GM12878 (cell line): ENCODE data around the gene IL17RC. TPM values are rescaled to one million over a fixed set of nuclear protein-coding genes. Genes with fewer than 3 reads are reported as not detected.

Experiments
- ATAC-seq: fragments of 200-7000 bp; cut with Tn5 transposase; 3 replicates; pipeline ENCODE4 v1.9.1; 2020; ENCODE audit warnings: mild to moderate bottlenecking, moderate library complexity
- BruUV-seq: library from RNA; stranded (reverse); fragments of 400-500 nt; replicated peaks from 2 replicates; lab custom pipeline; 2021; lab: Mats Ljungman, UMichigan
- CTCF ChIA-PET: fragments of 300-600 bp; sonication (Branson Sonifier 250); formaldehyde crosslinking; extraction: SDS; loops from one replicate; lab custom pipeline; 2021; ENCODE audit warnings: inconsistent platforms; lab: Yijun Ruan, JAX
- POLR2A ChIA-PET: fragments of 350-600 bp; formaldehyde crosslinking; extraction: SDS; loops from one replicate; lab custom pipeline; 2021; ENCODE audit warnings: inconsistent platforms; lab: Charles Lee
- RAD21 ChIA-PET: fragments of 300-600 bp; sonication (Branson Sonifier 250); formaldehyde crosslinking; loops from one replicate; lab custom pipeline; 2023; ENCODE audit warnings: antibody characterized with exemption; ENCODE audit not compliant: unreplicated experiment; lab: Charles Lee
- SMC1A ChIA-PET: fragments of 300-600 bp; sonication (Branson Sonifier 250); formaldehyde crosslinking; loops from one replicate; lab custom pipeline; 2023; ENCODE audit not compliant: unreplicated experiment, uncharacterized antibody; lab: Charles Lee
- DNase-seq: peaks from one replicate; pipeline ENCODE4 v3.0.0-alpha.2; 2011; ENCODE audit warnings: low read depth, low spot score
- FAIRE-seq: peaks from 3 replicates; lab custom pipeline; 2011; peaks lifted over from hg19 to GRCh38; lab: Jason Lieb, UNC
- H2AFZ ChIP-seq: 2 replicates; pipeline ENCODE4 v1.6.0; 2011; ENCODE audit warnings: low read depth, low read length, control low read depth; ENCODE audit not compliant: control insufficient read depth
- H3K27ac ChIP-seq: 2 replicates; pipeline ENCODE4 v1.5.1; 2011; ENCODE audit warnings: control low read depth; ENCODE audit not compliant: control insufficient read depth, insufficient read depth
- H3K27me3 ChIP-seq, 2 experiments: replicated peaks in 1 of 2; 2 replicates each; pipeline versions ENCODE4 v1.6.0 to v1.6.1; 2011; ENCODE audit warnings: low read length in 1 of 2; ENCODE audit not compliant: control insufficient read depth in 2 of 2, insufficient read depth in 2 of 2
- H3K36me3 ChIP-seq, 2 experiments: 2 replicates each; pipeline ENCODE4 v1.5.1; 2011; ENCODE audit warnings: low read length in 1 of 2; ENCODE audit not compliant: control insufficient read depth in 2 of 2, insufficient read depth in 2 of 2
- H3K4me1 ChIP-seq: 2 replicates; pipeline ENCODE4 v1.6.1; 2011; ENCODE audit warnings: mild to moderate bottlenecking, low read length, moderate library complexity, mixed read lengths; ENCODE audit not compliant: control insufficient read depth, insufficient read depth
- H3K4me2 ChIP-seq: 2 replicates; pipeline ENCODE4 v1.6.0; 2011; ENCODE audit warnings: control low read depth; ENCODE audit not compliant: control insufficient read depth, insufficient read depth
- H3K4me3 ChIP-seq: fragments of 200-600 bp; sonication (generic); 2 replicates; pipeline ENCODE4 v1.5.1; 2016
- H3K79me2 ChIP-seq: 2 replicates; pipeline ENCODE4 v1.6.0; 2011; ENCODE audit warnings: low read length; ENCODE audit not compliant: control insufficient read depth, insufficient read depth
- H3K9ac ChIP-seq: 2 replicates; pipeline ENCODE4 v1.8.0; 2011; ENCODE audit warnings: low read length, control low read depth, mixed read lengths; ENCODE audit not compliant: control insufficient read depth, insufficient read depth
- H3K9me3 ChIP-seq: replicated peaks from 3 replicates; pipeline ENCODE4 v1.5.1; 2011; ENCODE audit warnings: mild to moderate bottlenecking, low read length; ENCODE audit not compliant: control insufficient read depth, insufficient read depth
- H4K20me1 ChIP-seq: 2 replicates; pipeline ENCODE4 v1.6.0; 2011; ENCODE audit not compliant: control insufficient read depth, insufficient read depth
- CREM ChIP-seq: IDR thresholded peaks from 2 replicates; pipeline ENCODE4 v1.6.1; 2014; ENCODE audit warnings: antibody characterized with exemption, low read depth
- FOXK2 ChIP-seq: fragments of 450-650 bp; IDR thresholded peaks from 2 replicates; pipeline ENCODE4 v1.6.1; 2017; ENCODE audit warnings: mild to moderate bottlenecking, moderate library complexity
- HCFC1 ChIP-seq: fragments of 150-350 bp; IDR thresholded peaks from 2 replicates; pipeline ENCODE4 v1.6.1; 2014; ENCODE audit warnings: low read length
- HDAC6 ChIP-seq: fragments of 200-600 bp; sonication (generic); IDR thresholded peaks from one replicate; pipeline ENCODE4 v1.8.0; 2017; ENCODE audit warnings: antibody characterized with exemption; ENCODE audit not compliant: unreplicated experiment
- KDM1A ChIP-seq: fragments of 200-600 bp; sonication (generic); IDR thresholded peaks from 2 replicates; pipeline ENCODE4 v1.6.1; 2016; ENCODE audit warnings: borderline replicate concordance
- MXI1 ChIP-seq: fragments of 150-350 bp; IDR thresholded peaks from 2 replicates; pipeline ENCODE4 v1.6.1; 2011; ENCODE audit warnings: low read depth, mild to moderate bottlenecking, inconsistent platforms, low read length, improper control_type of control experiment
- NKRF ChIP-seq: fragments of 450-650 bp; conservative IDR thresholded peaks from 2 replicates; pipeline ENCODE4 v1.6.1; 2017; ENCODE audit warnings: mild to moderate bottlenecking, moderate library complexity
- NR2F1 ChIP-seq: fragments of 450-650 bp; conservative IDR thresholded peaks from 2 replicates; pipeline ENCODE4 v1.6.1; 2017; ENCODE audit warnings: mild to moderate bottlenecking
- PAX8 ChIP-seq: fragments of 450-650 bp; IDR thresholded peaks from 2 replicates; pipeline ENCODE4 v1.6.1; 2017; ENCODE audit warnings: mild to moderate bottlenecking, moderate library complexity
- PML ChIP-seq: IDR thresholded peaks from 2 replicates; pipeline ENCODE4 v1.6.1; 2012; ENCODE audit warnings: low read length, inconsistent platforms
- POLR2AphosphoS2 ChIP-seq: IDR thresholded peaks from 2 replicates; pipeline ENCODE4 v1.6.1; 2011; ENCODE audit warnings: low read depth, mild to moderate bottlenecking, low read length, improper control_type of control experiment, moderate library complexity
- REST ChIP-seq: IDR thresholded peaks from 2 replicates; pipeline ENCODE4 v1.6.1; 2012; ENCODE audit warnings: mild to moderate bottlenecking, low read depth, low read length
- SMC3 ChIP-seq: IDR thresholded peaks from 2 replicates; pipeline ENCODE4 v1.6.1; 2011; ENCODE audit warnings: low read length, improper control_type of control experiment, borderline replicate concordance
- SUZ12 ChIP-seq: fragments of 200-600 bp; sonication (generic); IDR thresholded peaks from one replicate; pipeline ENCODE4 v1.6.1; 2018; ENCODE audit warnings: antibody characterized with exemption, mild to moderate bottlenecking; ENCODE audit not compliant: unreplicated experiment
- TARDBP ChIP-seq: IDR thresholded peaks from 2 replicates; pipeline ENCODE4 v1.6.1; 2016; ENCODE audit warnings: borderline replicate concordance
- ZNF207 ChIP-seq: fragments of 450-650 bp; IDR thresholded peaks from 2 replicates; pipeline ENCODE4 v1.6.1; 2014; ENCODE audit warnings: antibody characterized with exemption, mild to moderate bottlenecking, borderline replicate concordance
- ZNF274 ChIP-seq: IDR thresholded peaks from one replicate; pipeline ENCODE4 v1.8.0; 2011; ENCODE audit not compliant: insufficient read length, insufficient read depth
- ZSCAN29 ChIP-seq: fragments of 450-650 bp; IDR thresholded peaks from 2 replicates; pipeline ENCODE4 v1.6.1; 2017; ENCODE audit warnings: mild to moderate bottlenecking, moderate library complexity
- in situ Hi-C: fragments of 300-500 bp; cut with MboI; formaldehyde crosslinking; loops from 9 replicates; pipeline ENCODE4 v1.14.3; 2018; ENCODE audit warnings: mixed read lengths
- intact Hi-C: fragments of 100-400 bp; cut with micrococcal nuclease; formaldehyde crosslinking; loops from one replicate; pipeline ENCODE4 v1.14.2; 2022; ENCODE audit not compliant: unreplicated experiment
- polyA plus RNA-seq, 11 experiments: library from polyadenylated mRNA; depleted of rRNA in 4 of 11; unstranded in 6 of 11; stranded (reverse) in 5 of 11; fragments of >200 nt; fragmentation: Nextera tagmentation in 4 of 11; fragmentation: Illumina TruSeq in 1 of 11; extraction: Ambion mirVana in 4 of 11; extraction: Trizol in 1 of 11; gene quantifications; 1 replicate in 1 of 11; 2 replicates in 10 of 11; pipeline versions ENCODE4 v1.2.1 to v1.2.3, GENCODE V29; 2011 to 2016; ENCODE audit warnings: inconsistent platforms in 2 of 11, missing spikeins in 2 of 11, low read depth in 1 of 11
- total RNA-seq, 4 experiments: library from RNA; depleted of rRNA in 3 of 4; stranded (reverse); fragments of >200 nt in 3 of 4; fragmentation: Illumina TruSeq in 1 of 4; extraction: Trizol in 1 of 4; gene quantifications; 2 replicates each; pipeline versions ENCODE4 v1.2.1 to v1.2.3, GENCODE V29; 2013 to 2021
- TF ChIP-seq, protein P1 (sequence below): fragments of 450-650 bp; IDR thresholded peaks from 2 replicates; pipeline ENCODE4 v1.6.1; 2014; ENCODE audit warnings: mild to moderate bottlenecking
- TF ChIP-seq, protein P2 (sequence below): IDR thresholded peaks from 2 replicates; pipeline ENCODE4 v1.6.1; 2011; ENCODE audit warnings: low read depth, mild to moderate bottlenecking, low read length, moderate library complexity, borderline replicate concordance; ENCODE audit errors: extremely low read depth

The IL17RC gene
- total and polyA plus RNA-seq, 10 of the 15 experiments (the other 5 are each of a cell fraction or from before 2014, with no cell fraction given): 0.07 to 4.4 (median 0.34) TPM; not detected in 3

DNA sequence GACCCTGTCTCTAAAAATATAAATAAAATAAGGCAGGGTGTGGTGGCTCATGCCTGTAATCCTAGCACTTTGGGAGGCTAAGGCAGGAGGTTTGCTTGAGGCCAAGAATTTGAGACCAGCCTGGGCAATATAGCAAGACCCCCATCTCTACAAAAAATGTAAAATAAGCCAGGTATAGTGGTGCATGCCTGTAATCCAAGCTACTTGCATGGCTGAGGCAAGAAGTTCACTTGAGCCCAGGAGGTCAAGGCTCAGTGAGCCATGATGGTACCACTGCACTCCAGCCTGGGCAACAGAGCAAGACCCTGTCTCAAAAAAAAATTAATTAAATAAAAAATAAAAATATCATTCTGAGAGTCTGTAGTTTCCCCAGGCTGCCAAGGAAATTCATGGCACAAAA lies 30.6 kb upstream of the IL17RC start:
- Histone ChIP-seq H3K4me3 (no peak overlapping the region), H3K9ac (no peak overlapping the region), H3K27me3 (no peaks in the 10 kb centered on the region), H3K9me3 (no peaks in the 10 kb centered on the region), H3K27ac (no peak overlapping the region), H3K4me2 (no peak overlapping the region), H4K20me1 (no peaks in the 10 kb centered on the region), H2AFZ (no peak overlapping the region), H3K4me1 (no peaks in the 10 kb centered on the region), H3K36me3 (no peaks in the 10 kb centered on the region), H3K79me2 (peaks cover 12% of the 10 kb centered on the region)
- ChIA-PET CTCF (no interaction called here), POLR2A (no interaction called here), RAD21 (no interaction called here), SMC1A (no interaction called here)
- no peak for TF ChIP-seq FOXK2
- TF ChIP-seq REST: no peak
- no peak for TF ChIP-seq TARDBP
- TF ChIP-seq ZNF207: no peak
- TF ChIP-seq KDM1A: no peak
- no peak for TF ChIP-seq HDAC6
- no peak for TF ChIP-seq ZSCAN29
- no peak for TF ChIP-seq MXI1
- TF ChIP-seq CREM: no peak
- TF ChIP-seq PML: no peak
- no peak for TF ChIP-seq SMC3
- no peak for TF ChIP-seq NKRF
- TF ChIP-seq, protein P1, sequence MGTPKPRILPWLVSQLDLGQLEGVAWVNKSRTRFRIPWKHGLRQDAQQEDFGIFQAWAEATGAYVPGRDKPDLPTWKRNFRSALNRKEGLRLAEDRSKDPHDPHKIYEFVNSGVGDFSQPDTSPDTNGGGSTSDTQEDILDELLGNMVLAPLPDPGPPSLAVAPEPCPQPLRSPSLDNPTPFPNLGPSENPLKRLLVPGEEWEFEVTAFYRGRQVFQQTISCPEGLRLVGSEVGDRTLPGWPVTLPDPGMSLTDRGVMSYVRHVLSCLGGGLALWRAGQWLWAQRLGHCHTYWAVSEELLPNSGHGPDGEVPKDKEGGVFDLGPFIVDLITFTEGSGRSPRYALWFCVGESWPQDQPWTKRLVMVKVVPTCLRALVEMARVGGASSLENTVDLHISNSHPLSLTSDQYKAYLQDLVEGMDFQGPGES: no peak
- TF ChIP-seq HCFC1: no peak
- TF ChIP-seq ZNF274: no peak
- TF ChIP-seq POLR2AphosphoS2: no peak
- no peak for TF ChIP-seq PAX8
- TF ChIP-seq NR2F1: no peak
- TF ChIP-seq SUZ12: no peak
- TF ChIP-seq, protein P2, sequence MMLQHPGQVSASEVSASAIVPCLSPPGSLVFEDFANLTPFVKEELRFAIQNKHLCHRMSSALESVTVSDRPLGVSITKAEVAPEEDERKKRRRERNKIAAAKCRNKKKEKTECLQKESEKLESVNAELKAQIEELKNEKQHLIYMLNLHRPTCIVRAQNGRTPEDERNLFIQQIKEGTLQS: no peak
- in situ Hi-C loops: no loop called here
- DNase-seq (no peak), FAIRE-seq (no peak), ATAC-seq (no peak)
- BruUV-seq: no TSS peak
- intact Hi-C loops: no loop called here
